GM23338 (cell line): ENCODE results near the gene FRMD1. TPM values are rescaled to one million over a fixed set of nuclear protein-coding genes. Genes with fewer than 3 reads are reported as not detected.

Experiments
- ATAC-seq: fragments of 200-7000 bp; cut with Tn5 transposase; 3 replicates; pipeline ENCODE4 v1.9.1; 2020
- DNase-seq: peaks from one replicate; pipeline ENCODE4 v3.0.0-alpha.2; 2015; ENCODE audit warnings: low spot score
- H2AFZ ChIP-seq: fragments of 200-600 bp; sonication (generic); 2 replicates; pipeline ENCODE4 v1.8.0; 2016; ENCODE audit warnings: antibody characterized with exemption, mild to moderate bottlenecking, moderate library complexity
- H3F3A ChIP-seq: fragments of 200-600 bp; sonication (generic); replicated peaks from 2 replicates; pipeline ENCODE4 v1.8.0; 2017; ENCODE audit warnings: antibody characterized with exemption, mixed run types, low read depth
- H3K27ac ChIP-seq: fragments of 200-600 bp; sonication (generic); 2 replicates; pipeline ENCODE4 v1.6.1; 2016; ENCODE audit warnings: low read depth
- H3K27me3 ChIP-seq: fragments of 200-600 bp; sonication (generic); 2 replicates; pipeline ENCODE4 v1.8.0; 2016; ENCODE audit warnings: mild to moderate bottlenecking, mixed run types, moderate library complexity; ENCODE audit not compliant: insufficient read depth
- H3K36me3 ChIP-seq: fragments of 200-600 bp; sonication (generic); 2 replicates; pipeline ENCODE4 v1.8.0; 2016; ENCODE audit warnings: mild to moderate bottlenecking; ENCODE audit not compliant: insufficient read depth
- H3K4me1 ChIP-seq: fragments of 200-600 bp; sonication (generic); 2 replicates; pipeline ENCODE4 v1.8.0; 2016; ENCODE audit warnings: mild to moderate bottlenecking, moderate library complexity; ENCODE audit not compliant: insufficient read depth
- H3K4me2 ChIP-seq: fragments of 200-600 bp; sonication (generic); 2 replicates; pipeline ENCODE4 v1.7.1; 2017; ENCODE audit warnings: mixed run types
- H3K4me3 ChIP-seq: fragments of 200-600 bp; sonication (generic); 2 replicates; pipeline ENCODE4 v1.6.1; 2016; ENCODE audit warnings: mixed run types
- H3K79me2 ChIP-seq: fragments of 200-600 bp; sonication (generic); replicated peaks from 2 replicates; pipeline ENCODE4 v1.8.0; 2017; ENCODE audit warnings: mild to moderate bottlenecking; ENCODE audit not compliant: insufficient read depth
- H3K9me2 ChIP-seq: fragments of 200-600 bp; sonication (generic); 2 replicates; pipeline ENCODE4 v1.8.0; 2017; ENCODE audit not compliant: insufficient read depth
- H4K20me1 ChIP-seq: fragments of 200-600 bp; sonication (generic); replicated peaks from 2 replicates; pipeline ENCODE4 v1.8.0; 2017; ENCODE audit warnings: mild to moderate bottlenecking; ENCODE audit not compliant: insufficient read depth
- H3K27ac Mint-ChIP-seq: 2 replicates; pipeline ENCODE4 v1.8.0; 2020; ENCODE audit warnings: inconsistent platforms, mild to moderate bottlenecking, moderate library complexity, mixed read lengths
- H3K27me3 Mint-ChIP-seq: 3 replicates; pipeline ENCODE4 v1.8.0; 2022; ENCODE audit warnings: low read depth, mild to moderate bottlenecking, moderate library complexity, mixed read lengths, inconsistent platforms; ENCODE audit not compliant: insufficient read depth, poor library complexity
- H3K36me3 Mint-ChIP-seq: 3 replicates; pipeline ENCODE4 v1.8.0; 2021; ENCODE audit warnings: low read depth, mild to moderate bottlenecking, inconsistent platforms, moderate library complexity, mixed read lengths
- H3K4me1 Mint-ChIP-seq: 3 replicates; pipeline ENCODE4 v1.8.0; 2020; ENCODE audit warnings: mild to moderate bottlenecking, inconsistent platforms, mixed read lengths
- H3K4me3 Mint-ChIP-seq: 3 replicates; pipeline ENCODE4 v1.8.0; 2021; ENCODE audit warnings: moderate library complexity, mild to moderate bottlenecking, inconsistent platforms, mixed read lengths
- H3K9me3 Mint-ChIP-seq: 3 replicates; pipeline ENCODE4 v1.8.0; 2020; ENCODE audit warnings: moderate library complexity, mild to moderate bottlenecking, inconsistent platforms, mixed read lengths
- CREB1 ChIP-seq: fragments of 250-450 bp; sonication (Bioruptor Pico); IDR thresholded peaks from 2 replicates; pipeline ENCODE4 v1.5.0; 2020; ENCODE audit warnings: low read depth, mild to moderate bottlenecking, moderate library complexity
- CTCF ChIP-seq, 2 experiments: fragments of 200-600 bp in 1 of 2; sonication (generic) in 1 of 2; conservative IDR thresholded peaks; 2 replicates each; pipeline versions ENCODE4 v1.5.1 to v1.6.1; 2016 to 2017; ENCODE audit warnings: antibody characterized with exemption in 2 of 2, low read depth in 2 of 2, mild to moderate bottlenecking in 2 of 2, moderate library complexity in 1 of 2
- ETS1 ChIP-seq: IDR thresholded peaks from 2 replicates; pipeline ENCODE4 v1.6.1; 2016; ENCODE audit warnings: antibody characterized with exemption
- NANOG ChIP-seq: IDR thresholded peaks from 2 replicates; pipeline ENCODE4 v1.6.1; 2016; ENCODE audit warnings: antibody characterized with exemption, borderline replicate concordance
- POLR2AphosphoS5 ChIP-seq: IDR thresholded peaks from 2 replicates; pipeline ENCODE4 v1.6.1; 2016; ENCODE audit warnings: antibody characterized with exemption, low read depth
- REST ChIP-seq: IDR thresholded peaks from one replicate; pipeline ENCODE4 v1.6.1; 2018; ENCODE audit warnings: antibody characterized with exemption; ENCODE audit not compliant: unreplicated experiment
- ZNF114 ChIP-seq: fragments of 250-450 bp; sonication (Bioruptor Pico); IDR thresholded peaks from 2 replicates; pipeline ENCODE4 v1.5.0; 2020; ENCODE audit warnings: mild to moderate bottlenecking, moderate library complexity
- ZNF331 ChIP-seq: fragments of 250-450 bp; sonication (Bioruptor Pico); IDR thresholded peaks from 2 replicates; pipeline ENCODE4 v1.5.0; 2020; ENCODE audit warnings: low read depth, mild to moderate bottlenecking, moderate library complexity
- polyA plus RNA-seq: library from polyadenylated mRNA; unstranded; fragments of >200 nt; fragmentation: Nextera tagmentation; extraction: Ambion mirVana; gene quantifications from 2 replicates; pipeline ENCODE4 v1.2.1, GENCODE V29; 2016
- total RNA-seq: library from RNA; depleted of rRNA; stranded (reverse); fragments of >200 nt; shearing (Covaris generic); gene quantifications from 2 replicates; pipeline ENCODE4 v1.2.3, GENCODE V29; 2014
- TF ChIP-seq, protein P1 (sequence below): fragments of 250-450 bp; sonication (Bioruptor Pico); IDR thresholded peaks from 2 replicates; pipeline ENCODE4 v1.5.0; 2020; ENCODE audit warnings: mild to moderate bottlenecking, moderate library complexity

The FRMD1 gene
- total and polyA plus RNA-seq, 2 experiments from 2014 or later = 1.0 to 2.0 TPM

GRCh38 chr6:168096271-168096764 is 17.3 kb upstream of the FRMD1 start (continued):
- TF ChIP-seq CREB1 (CRISPR knock-in tag) (no peak), POLR2AphosphoS5 (no peak), CTCF (conservative IDR thresholded peaks at IDR 0.05; ENCODE audit: low read depth in 2 of 2) (no peak)

- ATAC-seq (no peak), DNase-seq (no peak)
- no peak overlapping the region for H3K4me2 ChIP-seq
- H3F3A ChIP-seq = no peaks in the 10 kb centered on the region
- H3K4me1 Mint-ChIP-seq = peaks cover 35% of the 10 kb centered on the region
- no peak overlapping the region for H2AFZ ChIP-seq
- H3K4me3 ChIP-seq = no peak overlapping the region
- H3K9me3 Mint-ChIP-seq = no peaks in the 10 kb centered on the region; the same call in 2 of the 3 replicates
- peaks cover 11% of the 10 kb centered on the region for H3K4me1 ChIP-seq
- H4K20me1 ChIP-seq = no peaks in the 10 kb centered on the region
- H3K4me3 Mint-ChIP-seq = no peak overlapping the region
- no peaks in the 10 kb centered on the region for H3K36me3 ChIP-seq
- no peaks in the 10 kb centered on the region for H3K79me2 ChIP-seq
- H3K27ac Mint-ChIP-seq = no peak overlapping the region
- H3K27me3 ChIP-seq = peaks cover 6% of the 10 kb centered on the region
- peaks cover 16% of the 10 kb centered on the region for H3K27me3 Mint-ChIP-seq
- no peaks in the 10 kb centered on the region for H3K36me3 Mint-ChIP-seq
- H3K9me2 ChIP-seq = no peaks in the 10 kb centered on the region
- H3K27ac ChIP-seq = no peak overlapping the region
- TF ChIP-seq, protein P1, sequence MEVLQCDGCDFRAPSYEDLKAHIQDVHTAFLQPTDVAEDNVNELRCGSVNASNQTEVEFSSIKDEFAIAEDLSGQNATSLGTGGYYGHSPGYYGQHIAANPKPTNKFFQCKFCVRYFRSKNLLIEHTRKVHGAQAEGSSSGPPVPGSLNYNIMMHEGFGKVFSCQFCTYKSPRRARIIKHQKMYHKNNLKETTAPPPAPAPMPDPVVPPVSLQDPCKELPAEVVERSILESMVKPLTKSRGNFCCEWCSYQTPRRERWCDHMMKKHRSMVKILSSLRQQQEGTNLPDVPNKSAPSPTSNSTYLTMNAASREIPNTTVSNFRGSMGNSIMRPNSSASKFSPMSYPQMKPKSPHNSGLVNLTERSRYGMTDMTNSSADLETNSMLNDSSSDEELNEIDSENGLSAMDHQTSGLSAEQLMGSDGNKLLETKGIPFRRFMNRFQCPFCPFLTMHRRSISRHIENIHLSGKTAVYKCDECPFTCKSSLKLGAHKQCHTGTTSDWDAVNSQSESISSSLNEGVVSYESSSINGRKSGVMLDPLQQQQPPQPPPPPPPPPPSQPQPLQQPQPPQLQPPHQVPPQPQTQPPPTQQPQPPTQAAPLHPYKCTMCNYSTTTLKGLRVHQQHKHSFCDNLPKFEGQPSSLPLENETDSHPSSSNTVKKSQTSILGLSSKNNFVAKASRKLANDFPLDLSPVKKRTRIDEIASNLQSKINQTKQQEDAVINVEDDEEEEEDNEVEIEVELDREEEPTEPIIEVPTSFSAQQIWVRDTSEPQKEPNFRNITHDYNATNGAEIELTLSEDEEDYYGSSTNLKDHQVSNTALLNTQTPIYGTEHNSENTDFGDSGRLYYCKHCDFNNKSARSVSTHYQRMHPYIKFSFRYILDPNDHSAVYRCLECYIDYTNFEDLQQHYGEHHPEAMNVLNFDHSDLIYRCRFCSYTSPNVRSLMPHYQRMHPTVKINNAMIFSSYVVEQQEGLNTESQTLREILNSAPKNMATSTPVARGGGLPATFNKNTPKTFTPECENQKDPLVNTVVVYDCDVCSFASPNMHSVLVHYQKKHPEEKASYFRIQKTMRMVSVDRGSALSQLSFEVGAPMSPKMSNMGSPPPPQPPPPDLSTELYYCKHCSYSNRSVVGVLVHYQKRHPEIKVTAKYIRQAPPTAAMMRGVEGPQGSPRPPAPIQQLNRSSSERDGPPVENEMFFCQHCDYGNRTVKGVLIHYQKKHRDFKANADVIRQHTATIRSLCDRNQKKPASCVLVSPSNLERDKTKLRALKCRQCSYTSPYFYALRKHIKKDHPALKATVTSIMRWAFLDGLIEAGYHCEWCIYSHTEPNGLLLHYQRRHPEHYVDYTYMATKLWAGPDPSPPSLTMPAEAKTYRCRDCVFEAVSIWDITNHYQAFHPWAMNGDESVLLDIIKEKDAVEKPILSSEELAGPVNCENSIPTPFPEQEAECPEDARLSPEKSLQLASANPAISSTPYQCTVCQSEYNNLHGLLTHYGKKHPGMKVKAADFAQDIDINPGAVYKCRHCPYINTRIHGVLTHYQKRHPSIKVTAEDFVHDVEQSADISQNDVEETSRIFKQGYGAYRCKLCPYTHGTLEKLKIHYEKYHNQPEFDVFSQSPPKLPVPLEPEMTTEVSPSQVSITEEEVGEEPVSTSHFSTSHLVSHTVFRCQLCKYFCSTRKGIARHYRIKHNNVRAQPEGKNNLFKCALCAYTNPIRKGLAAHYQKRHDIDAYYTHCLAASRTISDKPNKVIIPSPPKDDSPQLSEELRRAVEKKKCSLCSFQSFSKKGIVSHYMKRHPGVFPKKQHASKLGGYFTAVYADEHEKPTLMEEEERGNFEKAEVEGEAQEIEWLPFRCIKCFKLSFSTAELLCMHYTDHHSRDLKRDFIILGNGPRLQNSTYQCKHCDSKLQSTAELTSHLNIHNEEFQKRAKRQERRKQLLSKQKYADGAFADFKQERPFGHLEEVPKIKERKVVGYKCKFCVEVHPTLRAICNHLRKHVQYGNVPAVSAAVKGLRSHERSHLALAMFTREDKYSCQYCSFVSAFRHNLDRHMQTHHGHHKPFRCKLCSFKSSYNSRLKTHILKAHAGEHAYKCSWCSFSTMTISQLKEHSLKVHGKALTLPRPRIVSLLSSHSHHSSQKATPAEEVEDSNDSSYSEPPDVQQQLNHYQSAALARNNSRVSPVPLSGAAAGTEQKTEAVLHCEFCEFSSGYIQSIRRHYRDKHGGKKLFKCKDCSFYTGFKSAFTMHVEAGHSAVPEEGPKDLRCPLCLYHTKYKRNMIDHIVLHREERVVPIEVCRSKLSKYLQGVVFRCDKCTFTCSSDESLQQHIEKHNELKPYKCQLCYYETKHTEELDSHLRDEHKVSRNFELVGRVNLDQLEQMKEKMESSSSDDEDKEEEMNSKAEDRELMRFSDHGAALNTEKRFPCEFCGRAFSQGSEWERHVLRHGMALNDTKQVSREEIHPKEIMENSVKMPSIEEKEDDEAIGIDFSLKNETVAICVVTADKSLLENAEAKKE (CRISPR knock-in tag) = no peak
- TF ChIP-seq NANOG = no peak
- TF ChIP-seq POLR2AphosphoS5 = no peak
- TF ChIP-seq REST = no peak
- no peak for TF ChIP-seq ZNF114 (CRISPR knock-in tag)
- no peak for TF ChIP-seq ETS1
- TF ChIP-seq ZNF331 = no peak
- no peak for TF ChIP-seq CTCF (conservative IDR thresholded peaks at IDR 0.05; ENCODE audit: low read depth in 2 of 2)
Observed at GRCh38 chr6:168095716-168096250, 16.8 kb upstream of the FRMD1 start.
